Measurements from ENCODE around the gene RBMX2. TPM values are rescaled to one million over a fixed set of nuclear protein-coding genes. Genes with fewer than 3 reads are reported as not detected.

RBMX2 gene
- 8.8 and 18.1 TPM in 2 replicates for total RNA-seq (2012; rRNA removed)
- 10.9 and 11.4 TPM in 2 replicates for polyA plus RNA-seq (2012; rRNA removed)
- polyA plus RNA-seq (2012; cell fraction: cytosol; rRNA removed), result 2.7 and 4.5 TPM in 2 replicates
- 2.0 and 9.3 TPM in 2 replicates for polyA plus RNA-seq (2012; cell fraction: nucleus; rRNA removed; ENCODE audit: low replicate concordance)
- percentile 59 among the genes with signal in this experiment for Bru-seq, nascent RNA
- percentile 67 among the genes with signal in this experiment for BruChase-seq, experiment 1, labeled RNA remaining after a 6-hour chase
- percentile 71 among the genes with signal in this experiment for BruChase-seq, experiment 2, labeled RNA remaining after a 2-hour chase
- long read RNA-seq, partial matches to known transcripts, result 3 of 7 reads
- long read RNA-seq, other reads (novel, unspliced or antisense), result 2 of 7 reads

GRCh38 chrX:130401415-130402207 lies at the start of gene RBMX2:
TSS of gene RBMX2 (plus strand) at chrX:130401987. CDS start at chrX:130402033, 46 bp downstream.
- intact Hi-C loops (cut with micrococcal nuclease) (no loop called here), in situ Hi-C loops (cut with MboI; ENCODE audit: low sequenced_read_pairs) (no loop called here), dilution Hi-C loops (cut with HindIII; ENCODE audit: low sequenced_read_pairs, unreplicated experiment) (no loop called here)
- 26% methylated on average over 21 of the region's 47 CpGs; no CpG with 5 or more reads in 1 of the 2 experiments for WGBS, 2 experiments (ENCODE audit: extremely low coverage in 2 of 2, insufficient read length in 1 of 2)
- ChIA-PET POLR2A (ENCODE audit: unreplicated experiment) (interaction anchor here (0.5 kb wide), 1 partner anchor 223 kb away, joined by 5 read pairs; no protein-coding TSS in a partner anchor), CTCF (interaction anchor here (1.4 kb wide), 1 partner anchor 515 kb away, joined by 4 read pairs; no protein-coding TSS in a partner anchor)
- H4K5ac ChIP-seq (ENCODE audit: low read depth, low read length), result peak within 1 kb of the TSS; percentile 95
- H2AK5ac ChIP-seq (ENCODE audit: low read depth, low read length), result no peak within 1 kb of the TSS; the same call in 1 of the 2 replicates
- H3K56ac ChIP-seq (ENCODE audit: extremely low read depth, insufficient read depth, low read length), result peak within 1 kb of the TSS; percentile 83; the same call in 1 of the 2 replicates
- peak within 1 kb of the TSS; percentile 95 for H3K14ac ChIP-seq (replicated peaks; ENCODE audit: low read depth, low read length)
- no peaks in the 10 kb centered on the region; the same call in 1 of the 2 replicates for H3K27me3 ChIP-seq (ENCODE audit: control insufficient read depth, insufficient read depth, low read length)
- DNase-seq (peak; percentile 61), ATAC-seq (ENCODE audit: low read depth) (peak; percentile 97)
- H2AK9ac ChIP-seq (replicated peaks; ENCODE audit: low read depth, low read length, poor library complexity), result peak within 1 kb of the TSS; percentile 69
- H3K9me1 ChIP-seq (ENCODE audit: insufficient read depth, low read length), result no peaks in the 10 kb centered on the region
- peak within 1 kb of the TSS; percentile 77 for H3K4ac ChIP-seq (ENCODE audit: low read depth, low read length)
- no peak within 1 kb of the TSS for H2BK15ac ChIP-seq (ENCODE audit: low read depth, low read length)
- H2AFZ ChIP-seq (replicated peaks; ENCODE audit: low read length, poor library complexity), result peak within 1 kb of the TSS; percentile 87
- peak within 1 kb of the TSS; percentile 88 for H3K4me2 ChIP-seq (ENCODE audit: low read depth, low read length)
- H4K8ac ChIP-seq (ENCODE audit: low read depth in 2 of 2, low read length in 2 of 2), result peak within 1 kb of the TSS; percentile 71 to 95
- H3K36me3 ChIP-seq (ENCODE audit: control insufficient read depth, insufficient read depth, low read length), result peaks cover 8% of the 10 kb centered on the region; the same call in 1 of the 2 replicates
- H3K18ac ChIP-seq (ENCODE audit: low read depth, low read length), result peak within 1 kb of the TSS; percentile 75
- BruUV-seq (replicated peaks), result no TSS peak
- H2BK20ac ChIP-seq (ENCODE audit: low read depth, low read length), result no peak within 1 kb of the TSS
- no peaks in the 10 kb centered on the region for H3K9me3 ChIP-seq (ENCODE audit: control insufficient read depth, insufficient read depth, low read length)
- peaks cover 3 to 10% of the 10 kb centered on the region in 2 experiments; a peak in 2 of 4 replicates for H3K79me1 ChIP-seq (ENCODE audit: low read depth in 1 of 2, low read length in 2 of 2)
- peak within 1 kb of the TSS; percentile 83 for H3K23ac ChIP-seq (ENCODE audit: low read depth, low read length)
- no peaks in the 10 kb centered on the region for H4K20me1 ChIP-seq (ENCODE audit: insufficient read depth, low read length)
- peak within 1 kb of the TSS; percentile 58 for H2BK5ac ChIP-seq (ENCODE audit: low read depth, low read length, poor library complexity, severe bottlenecking)
- no peaks in the 10 kb centered on the region for H3K4me1 ChIP-seq (ENCODE audit: control insufficient read depth, insufficient read depth, low read length)
- no peak for TF ChIP-seq FOS (IDR thresholded peaks at IDR 0.05; ENCODE audit: low read depth, low read length)
- no peak for TF ChIP-seq POLR2A (IDR thresholded peaks at IDR 0.05; ENCODE audit: low read depth, low read length)
- TF ChIP-seq MXI1 (IDR thresholded peaks at IDR 0.05; ENCODE audit: borderline replicate concordance, low read depth, low read length), result no peak
- no peak for TF ChIP-seq NFE2L2 (IDR thresholded peaks at IDR 0.05; ENCODE audit: low read depth, low read length)
- no peak for TF ChIP-seq ELK1 (IDR thresholded peaks at IDR 0.05; ENCODE audit: borderline replicate concordance, low read depth, low read length)
- TF ChIP-seq MAFK (IDR thresholded peaks at IDR 0.05; ENCODE audit: low read depth, low read length), result no peak
- TF ChIP-seq RCOR1 (IDR thresholded peaks at IDR 0.05; ENCODE audit: insufficient replicate concordance, low read length), result no peak
- TF ChIP-seq USF2 (IDR thresholded peaks at IDR 0.05; ENCODE audit: low read depth, low read length), result no peak
- TF ChIP-seq RAD21 (IDR thresholded peaks at IDR 0.05; ENCODE audit: low read length), result no peak
- no peak for TF ChIP-seq RFX5 (IDR thresholded peaks at IDR 0.05; ENCODE audit: low read depth, low read length)
- peak within 1 kb of the TSS; percentile 83 for H3K27ac ChIP-seq (ENCODE audit: insufficient read depth, low read length)
- peak within 1 kb of the TSS; percentile 87 for H3K4me3 ChIP-seq (ENCODE audit: insufficient read depth, low read depth, low read length)
- peak within 1 kb of the TSS; percentile 50; the same call in 1 of the 2 replicates for H4K91ac ChIP-seq (ENCODE audit: insufficient read depth, low read depth, low read length)
- peak within 1 kb of the TSS; percentile 93 for H3K9ac ChIP-seq (ENCODE audit: low read depth, low read length)
- no peak within 1 kb of the TSS for H2BK120ac ChIP-seq (ENCODE audit: low read depth, low read length)
